SK-N-SH treated with all-trans-retinoic acid at 6 μM for 48 hours (cell line): ENCODE results near the gene PARD3.

Experiments
- ATAC-seq: fragments of 200-7000 bp; cut with Tn5 transposase; 3 replicates; pipeline ENCODE4 v1.9.1; 2020; ENCODE audit warnings: mild to moderate bottlenecking, moderate library complexity
- ARNTL ChIP-seq: fragments of 450-650 bp; formaldehyde crosslinking; IDR thresholded peaks from 2 replicates; pipeline ENCODE4 v1.5.0; 2020; ENCODE audit warnings: low read depth, mild to moderate bottlenecking, moderate library complexity, borderline replicate concordance
- BACH2 ChIP-seq: fragments of 250-450 bp; sonication (Bioruptor Pico); IDR thresholded peaks from 2 replicates; pipeline ENCODE4 v1.9.0; 2021; ENCODE audit warnings: mild to moderate bottlenecking, borderline replicate concordance
- CREB5 ChIP-seq: fragments of 250-450 bp; sonication (Bioruptor Pico); IDR thresholded peaks from 2 replicates; pipeline ENCODE4 v1.5.1; 2020; ENCODE audit warnings: low read depth, mild to moderate bottlenecking, moderate library complexity
- CSDC2 ChIP-seq: fragments of 250-450 bp; sonication (Bioruptor Pico); IDR thresholded peaks from 2 replicates; pipeline ENCODE4 v1.5.0; 2020; ENCODE audit warnings: mild to moderate bottlenecking, moderate library complexity
- CSRNP3 ChIP-seq: fragments of 250-450 bp; sonication (Bioruptor Pico); IDR thresholded peaks from 2 replicates; pipeline ENCODE4 v1.5.1; 2021; ENCODE audit warnings: mild to moderate bottlenecking, moderate library complexity
- GLIS3 ChIP-seq: fragments of 250-450 bp; sonication (Bioruptor Pico); IDR thresholded peaks from 2 replicates; pipeline ENCODE4 v1.5.0; 2020; ENCODE audit warnings: mild to moderate bottlenecking, moderate library complexity
- ISL1 ChIP-seq: fragments of 250-450 bp; sonication (Bioruptor Pico); IDR thresholded peaks from 2 replicates; pipeline ENCODE4 v2.1.2; 2022; ENCODE audit warnings: mild to moderate bottlenecking, moderate library complexity
- OSR1 ChIP-seq: fragments of 250-450 bp; sonication (Bioruptor Pico); IDR thresholded peaks from 2 replicates; pipeline ENCODE4 v1.8.0; 2022; ENCODE audit warnings: moderate library complexity, mild to moderate bottlenecking, inconsistent platforms
- PPARA ChIP-seq: fragments of 250-450 bp; sonication (Bioruptor Pico); IDR thresholded peaks from 2 replicates; pipeline ENCODE4 v1.5.0; 2020; ENCODE audit warnings: mild to moderate bottlenecking, borderline replicate concordance
- SNAI2 ChIP-seq: fragments of 250-450 bp; sonication (Bioruptor Pico); IDR thresholded peaks from 2 replicates; pipeline ENCODE4 v1.5.0; 2020; ENCODE audit warnings: mild to moderate bottlenecking, moderate library complexity
- TCF4 ChIP-seq: fragments of 250-450 bp; sonication (Bioruptor Pico); IDR thresholded peaks from 2 replicates; pipeline ENCODE4 v1.8.0; 2021; ENCODE audit warnings: mild to moderate bottlenecking, moderate library complexity, borderline replicate concordance
- TSHZ2 ChIP-seq: fragments of 250-450 bp; sonication (Bioruptor Pico); IDR thresholded peaks from 2 replicates; pipeline ENCODE4 v1.5.0; 2020; ENCODE audit warnings: mild to moderate bottlenecking, moderate library complexity
- ZC3H10 ChIP-seq: fragments of 250-450 bp; sonication (Bioruptor Pico); IDR thresholded peaks from 2 replicates; pipeline ENCODE4 v1.5.1; 2021; ENCODE audit warnings: mild to moderate bottlenecking, moderate library complexity
- ZFP3 ChIP-seq: fragments of 250-450 bp; sonication (Bioruptor Pico); IDR thresholded peaks from 2 replicates; pipeline ENCODE4 v1.5.0; 2020; ENCODE audit warnings: mild to moderate bottlenecking, moderate library complexity
- ZFP30 ChIP-seq: fragments of 450-650 bp; formaldehyde crosslinking; IDR thresholded peaks from 2 replicates; pipeline ENCODE4 v1.5.0; 2022; ENCODE audit warnings: mild to moderate bottlenecking, moderate library complexity
- ZNF565 ChIP-seq: fragments of 450-650 bp; formaldehyde crosslinking; conservative IDR thresholded peaks from 2 replicates; pipeline ENCODE4 v1.5.0; 2020; ENCODE audit warnings: low read depth, mild to moderate bottlenecking, moderate library complexity
- ZNF70 ChIP-seq: fragments of 450-650 bp; formaldehyde crosslinking; IDR thresholded peaks from 2 replicates; pipeline ENCODE4 v1.5.0; 2020; ENCODE audit warnings: mild to moderate bottlenecking, moderate library complexity
- ZNF8 ChIP-seq: fragments of 450-650 bp; formaldehyde crosslinking; IDR thresholded peaks from 2 replicates; pipeline ENCODE4 v1.5.0; 2020; ENCODE audit warnings: mild to moderate bottlenecking, moderate library complexity
- TF ChIP-seq, protein P1 (sequence below): fragments of 250-450 bp; sonication (Bioruptor Pico); IDR thresholded peaks from 2 replicates; pipeline ENCODE4 v1.8.0; 2020; ENCODE audit warnings: mild to moderate bottlenecking, moderate library complexity, borderline replicate concordance
- TF ChIP-seq, protein P2 (sequence below): fragments of 250-450 bp; sonication (Bioruptor Pico); IDR thresholded peaks from 2 replicates; pipeline ENCODE4 v1.8.0; 2021; ENCODE audit warnings: low read depth, mild to moderate bottlenecking, moderate library complexity, borderline replicate concordance

PARD3 gene

GRCh38 chr10:34664706-34665105 lies 150.4 kb downstream of the PARD3 start:
- TF ChIP-seq ZFP3 (CRISPR knock-in tag) = no peak
- ATAC-seq = no peak

GRCh38 chr10:34661580-34661979 lies 153.5 kb downstream of the PARD3 start:
- TF ChIP-seq SNAI2 (CRISPR knock-in tag) = no peak
- TF ChIP-seq, protein P1, sequence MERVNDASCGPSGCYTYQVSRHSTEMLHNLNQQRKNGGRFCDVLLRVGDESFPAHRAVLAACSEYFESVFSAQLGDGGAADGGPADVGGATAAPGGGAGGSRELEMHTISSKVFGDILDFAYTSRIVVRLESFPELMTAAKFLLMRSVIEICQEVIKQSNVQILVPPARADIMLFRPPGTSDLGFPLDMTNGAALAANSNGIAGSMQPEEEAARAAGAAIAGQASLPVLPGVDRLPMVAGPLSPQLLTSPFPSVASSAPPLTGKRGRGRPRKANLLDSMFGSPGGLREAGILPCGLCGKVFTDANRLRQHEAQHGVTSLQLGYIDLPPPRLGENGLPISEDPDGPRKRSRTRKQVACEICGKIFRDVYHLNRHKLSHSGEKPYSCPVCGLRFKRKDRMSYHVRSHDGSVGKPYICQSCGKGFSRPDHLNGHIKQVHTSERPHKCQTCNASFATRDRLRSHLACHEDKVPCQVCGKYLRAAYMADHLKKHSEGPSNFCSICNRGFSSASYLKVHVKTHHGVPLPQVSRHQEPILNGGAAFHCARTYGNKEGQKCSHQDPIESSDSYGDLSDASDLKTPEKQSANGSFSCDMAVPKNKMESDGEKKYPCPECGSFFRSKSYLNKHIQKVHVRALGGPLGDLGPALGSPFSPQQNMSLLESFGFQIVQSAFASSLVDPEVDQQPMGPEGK (CRISPR knock-in tag) = no peak
- TF ChIP-seq ZNF70 (CRISPR knock-in tag) = no peak
- TF ChIP-seq PPARA (CRISPR knock-in tag) = no peak
- TF ChIP-seq ZNF565 (CRISPR knock-in tag) = no peak
- no peak for TF ChIP-seq TSHZ2 (CRISPR knock-in tag)
- no peak for TF ChIP-seq BACH2 (CRISPR knock-in tag)
- TF ChIP-seq ZFP30 (CRISPR knock-in tag) = no peak
- no peak for ATAC-seq

DNA sequence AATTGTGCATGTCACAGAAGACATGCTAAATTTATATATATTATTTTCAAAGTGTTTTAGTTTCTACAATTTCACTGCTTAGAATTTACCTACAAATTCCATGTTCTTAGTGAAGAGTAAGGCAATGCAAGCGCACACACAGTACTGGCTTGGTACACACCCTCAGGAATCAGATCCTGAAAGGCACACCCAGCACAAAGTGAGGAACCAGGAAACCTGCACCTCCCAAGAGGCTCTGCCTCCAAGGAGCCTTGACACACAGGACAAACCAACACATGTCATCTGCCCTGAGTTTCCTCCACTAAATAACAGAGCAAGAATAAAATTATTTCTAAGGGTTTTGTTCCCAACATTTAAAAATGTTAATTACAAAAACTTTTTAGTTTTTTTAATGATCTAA lies 156.2 kb downstream of the PARD3 start:
- ATAC-seq = no peak
- TF ChIP-seq ZNF70 (CRISPR knock-in tag) = no peak
- no peak for TF ChIP-seq TSHZ2 (CRISPR knock-in tag)
- TF ChIP-seq ISL1 = no peak
- no peak for TF ChIP-seq ZFP30 (CRISPR knock-in tag)
- no peak for TF ChIP-seq ZC3H10
- TF ChIP-seq BACH2 (CRISPR knock-in tag) = no peak
- no peak for TF ChIP-seq OSR1 (CRISPR knock-in tag)
- no peak for TF ChIP-seq TCF4 (CRISPR knock-in tag)
- no peak for TF ChIP-seq ARNTL
- no peak for TF ChIP-seq ZNF565 (CRISPR knock-in tag)
- TF ChIP-seq SNAI2 (CRISPR knock-in tag) = no peak
- TF ChIP-seq CSDC2 (CRISPR knock-in tag) = no peak
- TF ChIP-seq CSRNP3 (CRISPR knock-in tag) = no peak
- TF ChIP-seq CREB5 (CRISPR knock-in tag) = no peak
- no peak for TF ChIP-seq ZNF8
- TF ChIP-seq ZFP3 (CRISPR knock-in tag) = no peak
- no peak for TF ChIP-seq GLIS3

DNA sequence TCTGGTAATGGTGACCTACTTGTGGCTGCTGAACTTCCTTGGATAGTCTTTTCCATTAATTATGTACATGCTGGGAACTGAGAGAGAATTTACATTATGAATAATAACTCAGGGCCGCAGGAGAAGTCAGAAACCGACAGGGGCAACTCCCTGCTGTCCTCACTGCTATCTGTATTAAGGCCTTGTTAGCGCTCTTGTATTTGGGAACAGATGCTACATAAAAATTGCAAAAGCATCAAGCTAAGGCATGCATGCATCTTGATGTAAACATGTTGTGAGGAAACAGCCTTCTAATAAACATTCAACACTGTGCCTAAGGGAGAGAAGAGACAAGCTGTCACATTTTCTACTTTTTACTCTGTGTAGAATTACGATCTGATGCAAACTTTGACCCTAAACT lies 158.4 kb downstream of the PARD3 start:
- TF ChIP-seq, protein P1 (CRISPR knock-in tag) = no peak
- TF ChIP-seq ISL1 (no peak), BACH2 (CRISPR knock-in tag) (no peak), ARNTL (no peak), GLIS3 (no peak)
- TF ChIP-seq, protein P2, sequence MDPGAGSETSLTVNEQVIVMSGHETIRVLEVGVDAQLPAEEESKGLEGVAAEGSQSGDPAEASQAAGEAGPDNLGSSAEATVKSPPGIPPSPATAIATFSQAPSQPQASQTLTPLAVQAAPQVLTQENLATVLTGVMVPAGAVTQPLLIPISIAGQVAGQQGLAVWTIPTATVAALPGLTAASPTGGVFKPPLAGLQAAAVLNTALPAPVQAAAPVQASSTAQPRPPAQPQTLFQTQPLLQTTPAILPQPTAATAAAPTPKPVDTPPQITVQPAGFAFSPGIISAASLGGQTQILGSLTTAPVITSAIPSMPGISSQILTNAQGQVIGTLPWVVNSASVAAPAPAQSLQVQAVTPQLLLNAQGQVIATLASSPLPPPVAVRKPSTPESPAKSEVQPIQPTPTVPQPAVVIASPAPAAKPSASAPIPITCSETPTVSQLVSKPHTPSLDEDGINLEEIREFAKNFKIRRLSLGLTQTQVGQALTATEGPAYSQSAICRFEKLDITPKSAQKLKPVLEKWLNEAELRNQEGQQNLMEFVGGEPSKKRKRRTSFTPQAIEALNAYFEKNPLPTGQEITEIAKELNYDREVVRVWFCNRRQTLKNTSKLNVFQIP (CRISPR knock-in tag) = no peak
- no peak for ATAC-seq
